Measurements from ENCODE around the gene GSTM3. TPM values are rescaled to one million over a fixed set of nuclear protein-coding genes. Genes with fewer than 3 reads are reported as not detected.

GSTM3 gene
- total RNA-seq: 14.8 TPM
- 35.5 TPM for polyA plus RNA-seq
- long read RNA-seq, donor 1: 0 reads
- long read RNA-seq, donor 2, full-length matches to known transcripts: 7 of 7 reads
- long read RNA-seq, donor 2, partial matches to known transcripts: 0 of 7 reads
- long read RNA-seq, donor 2, other reads (novel, unspliced or antisense): 0 of 7 reads
- long read RNA-seq, donor 3, full-length matches to known transcripts: 6 of 6 reads
- long read RNA-seq, donor 3, partial matches to known transcripts: 0 of 6 reads
- long read RNA-seq, donor 3, other reads (novel, unspliced or antisense): 0 of 6 reads
- long read RNA-seq, donor 4, full-length matches to known transcripts: 1 of 1 reads
- long read RNA-seq, donor 4, partial matches to known transcripts: 0 of 1 reads
- long read RNA-seq, donor 4, other reads (novel, unspliced or antisense): 0 of 1 reads
- long read RNA-seq, donor 5, full-length matches to known transcripts: 39 of 49 reads
- long read RNA-seq, donor 5, partial matches to known transcripts: 10 of 49 reads
- long read RNA-seq, donor 5, other reads (novel, unspliced or antisense): 0 of 49 reads
- long read RNA-seq, donor 6, full-length matches to known transcripts: 1 of 1 reads
- long read RNA-seq, donor 6, partial matches to known transcripts: 0 of 1 reads
- long read RNA-seq, donor 6, other reads (novel, unspliced or antisense): 0 of 1 reads
- long read RNA-seq, donor 7, full-length matches to known transcripts: 5 of 5 reads
- long read RNA-seq, donor 7, partial matches to known transcripts: 0 of 5 reads
- long read RNA-seq, donor 7, other reads (novel, unspliced or antisense): 0 of 5 reads
- long read RNA-seq, donor 8, full-length matches to known transcripts: 4 of 4 reads
- long read RNA-seq, donor 8, partial matches to known transcripts: 0 of 4 reads
- long read RNA-seq, donor 8, other reads (novel, unspliced or antisense): 0 of 4 reads
- long read RNA-seq, donor 9, full-length matches to known transcripts: 3 of 3 reads
- long read RNA-seq, donor 9, partial matches to known transcripts: 0 of 3 reads
- long read RNA-seq, donor 9, other reads (novel, unspliced or antisense): 0 of 3 reads
- long read RNA-seq, donor 10, full-length matches to known transcripts: 3 of 3 reads
- long read RNA-seq, donor 10, partial matches to known transcripts: 0 of 3 reads
- long read RNA-seq, donor 10, other reads (novel, unspliced or antisense): 0 of 3 reads

DNA sequence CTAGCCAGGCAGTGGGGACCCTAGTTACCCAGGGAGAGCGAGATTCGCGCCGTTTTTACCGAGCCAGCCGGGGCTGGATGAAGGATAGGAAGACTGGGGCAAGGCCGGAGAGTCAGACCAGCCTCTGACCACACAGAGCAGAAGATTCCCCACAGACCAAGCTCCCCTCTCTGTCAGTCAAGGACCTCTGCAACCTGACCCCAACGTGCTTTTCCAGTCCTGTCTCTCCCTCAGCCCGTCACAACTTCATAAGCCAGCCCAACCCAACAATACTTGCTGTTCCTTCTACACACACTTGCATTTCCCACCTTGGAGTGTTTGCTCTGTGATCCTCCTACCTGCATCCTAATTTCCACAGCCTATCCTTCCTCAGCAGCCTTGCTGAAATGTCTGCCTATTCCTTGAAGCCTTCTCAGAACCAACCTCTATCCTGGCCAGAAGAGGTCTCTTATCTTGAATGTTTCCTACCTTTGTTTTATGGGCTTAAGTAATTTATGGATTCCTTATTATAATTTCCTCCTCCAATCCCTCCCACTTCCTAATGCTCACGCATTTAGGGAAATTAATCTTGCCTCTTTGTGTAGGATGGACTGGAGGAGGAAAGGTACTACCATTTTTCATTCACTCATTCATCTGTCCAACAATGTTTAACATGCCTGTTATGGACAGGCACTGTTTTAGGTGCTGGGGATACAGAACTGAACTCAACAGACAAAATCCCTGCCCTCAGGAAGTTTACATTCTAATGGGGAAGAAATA is at the start of gene GSTM3:
Gene GSTM3, minus strand, starts transcription at position 424 of the 759 bp plus-strand sequence. CDS start 751 bp downstream, outside the sequence.
- peaks cover 21 to 26% of the 10 kb centered on the region in 2 donors for H3K27me3 ChIP-seq (ENCODE audit: control insufficient read depth in 2 of 2, insufficient read depth in 1 of 2, low read length in 1 of 2)
- H3K27ac ChIP-seq (ENCODE audit: low read depth in 1 of 2, low read length in 1 of 2): no peak within 1 kb of the TSS
- H3K36me3 ChIP-seq (ENCODE audit: control insufficient read depth in 2 of 2, insufficient read depth in 2 of 2, low read length in 1 of 2): no peaks in the 10 kb centered on the region
- H3K4me3 ChIP-seq (ENCODE audit: low read length in 2 of 2): peak within 1 kb of the TSS; percentile 63 to 65
- DNase-seq (ENCODE audit: low read depth in 6 of 9, low spot score in 9 of 9): no peak
- peaks cover 4 to 15% of the 10 kb centered on the region in 2 donors for H3K4me1 ChIP-seq (ENCODE audit: control insufficient read depth in 2 of 2, insufficient read depth in 2 of 2, low read length in 2 of 2)
- WGBS: 17% methylated on average over 10 of the region's 10 CpGs
- no peaks in the 10 kb centered on the region for H3K9me3 ChIP-seq (ENCODE audit: control insufficient read depth in 2 of 2, insufficient read depth in 1 of 2, low read length in 1 of 2)

DNA sequence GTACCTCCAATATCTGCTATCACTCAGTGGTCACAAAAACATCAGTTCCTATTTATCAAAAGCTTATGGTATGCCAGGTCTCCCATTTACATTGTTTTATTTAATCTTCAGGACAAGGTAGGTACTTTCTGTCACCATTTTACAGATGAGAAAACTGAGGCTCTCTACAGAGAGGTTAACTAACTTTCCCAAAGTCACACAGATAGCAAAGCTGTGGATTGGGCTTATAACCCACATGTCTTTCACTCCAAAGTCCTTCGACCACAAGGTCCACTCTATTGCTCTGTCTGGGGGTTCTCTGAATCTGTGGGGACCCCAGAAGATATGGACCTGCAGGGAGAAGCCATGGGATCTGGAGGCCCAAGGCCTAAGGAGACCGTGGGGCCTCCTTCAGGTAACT is 49.5 kb upstream of the GSTM3 start:
- Histone ChIP-seq H3K27ac (ENCODE audit: low read depth in 1 of 2, low read length in 1 of 2) (peak overlapping the region; percentile 32 to 67), H3K27me3 (ENCODE audit: control insufficient read depth in 2 of 2, insufficient read depth in 1 of 2, low read length in 1 of 2) (no peaks in the 10 kb centered on the region), H3K4me1 (ENCODE audit: control insufficient read depth in 2 of 2, insufficient read depth in 2 of 2, low read length in 2 of 2) (peaks cover 6 to 76% of the 10 kb centered on the region in 2 donors), H3K9me3 (ENCODE audit: control insufficient read depth in 2 of 2, insufficient read depth in 1 of 2, low read length in 1 of 2) (no peaks in the 10 kb centered on the region), H3K4me3 (ENCODE audit: low read length in 2 of 2) (no peak overlapping the region), H3K36me3 (ENCODE audit: control insufficient read depth in 2 of 2, insufficient read depth in 2 of 2, low read length in 1 of 2) (no peaks in the 10 kb centered on the region)
- DNase-seq (ENCODE audit: low read depth in 6 of 9, low spot score in 9 of 9): no peak
- 58% methylated on average over 2 of the region's 2 CpGs for WGBS

DNA sequence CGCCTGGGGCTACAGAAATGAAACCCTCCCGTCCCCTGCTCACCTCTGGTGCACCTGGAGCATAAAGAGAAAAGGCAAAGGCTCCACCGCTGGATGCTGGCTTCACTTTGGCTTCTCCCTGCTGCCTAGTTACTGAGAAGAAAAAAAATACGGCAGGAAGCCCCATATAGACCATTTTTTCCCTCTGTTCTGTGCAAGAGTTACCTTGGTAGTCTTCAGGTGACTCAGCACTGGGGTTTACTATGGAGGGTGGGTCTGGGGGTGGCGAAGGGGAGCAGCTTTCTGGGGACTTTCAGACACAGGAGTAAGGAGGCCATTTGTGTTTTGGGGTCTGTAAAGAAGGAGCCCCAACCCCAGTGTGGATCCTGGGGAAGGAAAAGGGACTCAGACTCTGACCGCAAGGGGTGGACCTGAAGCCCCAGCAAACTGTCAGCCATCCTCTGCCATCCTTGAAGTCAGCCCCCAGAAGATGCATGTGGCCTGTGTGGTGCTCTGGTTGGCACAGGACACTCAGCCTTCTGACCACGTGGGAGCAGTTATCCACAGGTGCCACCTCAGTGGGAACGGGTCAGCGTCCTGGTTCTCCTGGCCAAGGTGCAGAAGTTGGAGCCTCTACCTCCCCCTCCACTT is 48.8 kb upstream of the GSTM3 start:
- Histone ChIP-seq H3K9me3 (ENCODE audit: control insufficient read depth in 2 of 2, insufficient read depth in 1 of 2, low read length in 1 of 2) (no peaks in the 10 kb centered on the region), H3K4me3 (ENCODE audit: low read length in 2 of 2) (no peak overlapping the region), H3K4me1 (ENCODE audit: control insufficient read depth in 2 of 2, insufficient read depth in 2 of 2, low read length in 2 of 2) (peaks cover 6 to 78% of the 10 kb centered on the region in 2 donors), H3K27me3 (ENCODE audit: control insufficient read depth in 2 of 2, insufficient read depth in 1 of 2, low read length in 1 of 2) (no peaks in the 10 kb centered on the region), H3K27ac (ENCODE audit: low read depth in 1 of 2, low read length in 1 of 2) (peak overlapping the region in 1 of 2 donors; percentile 64), H3K36me3 (ENCODE audit: control insufficient read depth in 2 of 2, insufficient read depth in 2 of 2, low read length in 1 of 2) (no peaks in the 10 kb centered on the region)
- 80% methylated on average over 9 of the region's 9 CpGs for WGBS
- peak in 1 of 9 donors; percentile 49 for DNase-seq (ENCODE audit: low read depth in 6 of 9, low spot score in 9 of 9)

DNA sequence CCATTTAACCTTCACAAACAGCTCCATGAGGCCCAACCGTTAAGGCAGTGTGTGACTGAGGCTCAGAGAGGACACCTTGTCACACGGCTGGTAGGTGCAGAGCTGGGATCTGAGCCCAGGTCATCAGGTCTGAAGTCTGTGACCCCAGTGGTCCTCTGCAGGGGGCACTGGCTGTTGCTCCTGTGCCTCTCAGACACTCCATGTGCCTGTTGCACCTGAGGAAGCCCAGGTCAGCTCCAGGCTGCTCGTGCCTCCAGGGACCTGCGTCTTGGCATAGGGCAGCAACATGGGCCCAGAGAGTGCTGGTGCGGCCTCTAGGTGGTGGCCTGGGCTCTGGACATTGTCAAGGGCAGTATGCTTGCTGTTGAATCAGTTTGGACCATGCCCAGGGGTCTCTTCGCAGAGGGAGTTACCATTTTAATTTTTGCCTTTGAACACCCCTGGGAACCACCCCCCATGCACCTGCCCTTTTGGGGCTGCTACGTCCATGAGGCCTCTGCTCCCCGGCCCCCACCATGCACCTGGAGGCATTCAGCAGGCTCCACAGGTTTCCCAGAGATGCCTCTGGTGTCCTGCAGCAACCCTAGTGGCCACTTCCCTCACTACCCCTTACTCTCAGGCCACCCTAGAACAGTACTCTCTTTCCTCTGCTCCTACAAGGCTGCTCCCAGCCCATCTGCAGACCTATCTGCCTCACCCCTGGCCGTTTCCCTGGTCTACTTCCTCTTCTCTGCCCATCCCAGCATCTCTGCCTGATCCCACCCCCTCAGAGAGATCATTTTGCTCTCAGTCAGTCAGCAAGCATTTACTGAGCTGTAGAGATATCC is 48.1 kb upstream of the GSTM3 start:
- DNase-seq (ENCODE audit: low read depth in 6 of 9, low spot score in 9 of 9): no peak
- H3K36me3 ChIP-seq (ENCODE audit: control insufficient read depth in 2 of 2, insufficient read depth in 2 of 2, low read length in 1 of 2): no peaks in the 10 kb centered on the region
- WGBS: 86% methylated on average over 9 of the region's 9 CpGs
- peak overlapping the region in 1 of 2 donors; percentile 64 for H3K27ac ChIP-seq (ENCODE audit: low read depth in 1 of 2, low read length in 1 of 2)
- H3K27me3 ChIP-seq (ENCODE audit: control insufficient read depth in 2 of 2, insufficient read depth in 1 of 2, low read length in 1 of 2): no peaks in the 10 kb centered on the region
- peaks cover 6 to 74% of the 10 kb centered on the region in 2 donors for H3K4me1 ChIP-seq (ENCODE audit: control insufficient read depth in 2 of 2, insufficient read depth in 2 of 2, low read length in 2 of 2)
- no peak overlapping the region for H3K4me3 ChIP-seq (ENCODE audit: low read length in 2 of 2)
- no peaks in the 10 kb centered on the region for H3K9me3 ChIP-seq (ENCODE audit: control insufficient read depth in 2 of 2, insufficient read depth in 1 of 2, low read length in 1 of 2)

DNA sequence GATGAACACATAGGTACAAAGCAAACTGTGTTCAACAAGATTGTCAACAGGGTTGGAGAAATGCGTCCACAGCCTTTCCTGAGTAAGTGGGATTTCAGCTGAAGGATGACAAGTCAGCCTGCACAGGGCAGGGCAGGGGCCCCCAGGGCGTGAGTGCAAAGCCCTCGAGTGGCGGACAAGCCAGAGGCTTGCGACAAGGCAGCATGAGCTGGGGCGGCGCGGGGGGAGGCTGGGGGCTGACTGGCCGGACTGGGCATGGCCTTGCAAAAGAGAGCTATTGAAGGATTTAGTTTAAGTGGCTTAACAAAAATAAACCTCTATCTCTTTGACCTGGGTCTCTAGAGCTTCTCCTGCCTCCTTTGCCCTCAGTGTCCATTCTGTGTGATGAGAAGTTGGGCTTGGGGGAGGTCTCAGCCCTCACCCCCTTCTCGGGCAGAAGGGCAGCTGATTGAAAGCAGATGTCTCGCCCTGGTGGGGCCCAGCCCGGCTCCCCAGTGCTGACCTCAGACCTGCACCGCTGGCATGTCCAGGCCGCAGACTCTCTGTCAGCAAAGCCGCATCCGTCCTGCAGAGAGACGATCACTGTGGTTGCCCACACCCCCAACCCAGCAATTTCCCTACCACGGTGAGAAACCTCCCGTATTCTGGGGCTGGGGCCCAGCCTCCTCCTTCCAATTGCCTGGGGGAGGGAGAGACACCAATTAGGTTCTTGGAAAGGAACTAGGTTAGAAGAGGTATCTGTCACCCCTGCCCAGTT is 47.2 kb upstream of the GSTM3 start:
- Histone ChIP-seq H3K4me1 (ENCODE audit: control insufficient read depth in 2 of 2, insufficient read depth in 2 of 2, low read length in 2 of 2) (peaks cover 6 to 65% of the 10 kb centered on the region in 2 donors), H3K9me3 (ENCODE audit: control insufficient read depth in 2 of 2, insufficient read depth in 1 of 2, low read length in 1 of 2) (no peaks in the 10 kb centered on the region), H3K36me3 (ENCODE audit: control insufficient read depth in 2 of 2, insufficient read depth in 2 of 2, low read length in 1 of 2) (no peaks in the 10 kb centered on the region), H3K27me3 (ENCODE audit: control insufficient read depth in 2 of 2, insufficient read depth in 1 of 2, low read length in 1 of 2) (no peaks in the 10 kb centered on the region), H3K27ac (ENCODE audit: low read depth in 1 of 2, low read length in 1 of 2) (no peak overlapping the region), H3K4me3 (ENCODE audit: low read length in 2 of 2) (no peak overlapping the region)
- DNase-seq (ENCODE audit: low read depth in 6 of 9, low spot score in 9 of 9): no peak
- WGBS: 93% methylated on average over 19 of the region's 19 CpGs

DNA sequence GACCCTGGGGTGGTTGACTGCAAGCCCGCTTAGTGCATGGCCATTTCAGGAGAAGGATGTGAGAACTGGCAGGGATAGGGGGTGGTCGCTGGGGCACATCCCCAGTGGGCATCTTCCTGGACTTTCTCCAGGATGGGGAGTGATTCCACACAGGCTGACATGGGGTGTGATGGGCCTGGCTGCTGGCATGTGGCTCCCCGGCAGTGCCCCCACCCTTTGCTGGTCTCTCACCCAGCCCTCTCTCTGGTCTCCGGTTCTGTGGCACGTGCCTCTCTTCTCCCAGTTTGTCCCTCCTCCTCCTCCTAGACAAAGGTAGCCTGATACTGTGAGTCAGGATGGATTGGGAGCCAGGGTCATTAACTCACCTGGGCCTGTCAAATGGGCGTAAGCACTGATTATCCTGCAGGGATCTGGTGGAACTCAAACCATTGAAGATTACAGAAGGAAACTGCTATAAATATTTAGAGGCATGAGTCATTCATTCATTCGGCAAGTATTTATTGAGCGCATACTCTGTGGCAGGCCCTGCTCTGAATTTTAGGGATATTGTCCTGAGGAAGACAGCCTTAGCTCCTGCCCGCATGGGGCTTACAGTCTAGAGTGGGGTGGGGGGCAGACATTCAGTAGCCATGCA is 46.5 kb upstream of the GSTM3 start:
- no peak overlapping the region for H3K4me3 ChIP-seq (ENCODE audit: low read length in 2 of 2)
- peaks cover 6 to 58% of the 10 kb centered on the region in 2 donors for H3K4me1 ChIP-seq (ENCODE audit: control insufficient read depth in 2 of 2, insufficient read depth in 2 of 2, low read length in 2 of 2)
- H3K27me3 ChIP-seq (ENCODE audit: control insufficient read depth in 2 of 2, insufficient read depth in 1 of 2, low read length in 1 of 2): no peaks in the 10 kb centered on the region
- no peaks in the 10 kb centered on the region for H3K9me3 ChIP-seq (ENCODE audit: control insufficient read depth in 2 of 2, insufficient read depth in 1 of 2, low read length in 1 of 2)
- H3K27ac ChIP-seq (ENCODE audit: low read depth in 1 of 2, low read length in 1 of 2): no peak overlapping the region
- H3K36me3 ChIP-seq (ENCODE audit: control insufficient read depth in 2 of 2, insufficient read depth in 2 of 2, low read length in 1 of 2): no peaks in the 10 kb centered on the region
- 95% methylated on average over 9 of the region's 9 CpGs for WGBS
- DNase-seq (ENCODE audit: low read depth in 6 of 9, low spot score in 9 of 9): no peak

DNA sequence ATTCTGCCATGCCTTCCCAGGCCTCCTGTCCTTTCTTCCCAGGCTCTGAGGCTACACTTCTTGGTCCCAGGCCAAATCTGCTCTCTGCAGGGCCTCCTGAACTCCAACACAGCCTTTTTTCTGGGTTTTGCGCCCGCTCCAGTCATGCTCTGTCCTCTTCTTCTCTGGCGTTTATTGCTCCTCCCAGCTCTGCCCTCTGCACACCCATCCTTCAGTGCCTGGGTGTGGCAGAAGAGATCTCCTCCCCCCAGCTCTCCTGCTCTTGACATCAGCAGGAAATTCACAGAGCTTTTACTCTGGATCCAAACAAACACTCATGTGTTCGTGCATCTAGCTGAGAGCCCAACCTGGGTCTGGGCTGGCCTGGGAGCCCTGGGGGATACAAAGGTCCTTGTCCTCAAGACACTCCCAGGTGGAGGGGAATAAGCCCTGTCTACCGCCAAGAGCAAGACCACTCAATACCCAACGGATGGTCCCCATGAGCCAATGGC is 45.7 kb upstream of the GSTM3 start:
- no peak overlapping the region for H3K27ac ChIP-seq (ENCODE audit: low read depth in 1 of 2, low read length in 1 of 2)
- no peaks in the 10 kb centered on the region for H3K36me3 ChIP-seq (ENCODE audit: control insufficient read depth in 2 of 2, insufficient read depth in 2 of 2, low read length in 1 of 2)
- no peaks in the 10 kb centered on the region for H3K27me3 ChIP-seq (ENCODE audit: control insufficient read depth in 2 of 2, insufficient read depth in 1 of 2, low read length in 1 of 2)
- WGBS: 97% methylated on average over 6 of the region's 6 CpGs
- peaks cover 6 to 51% of the 10 kb centered on the region in 2 donors for H3K4me1 ChIP-seq (ENCODE audit: control insufficient read depth in 2 of 2, insufficient read depth in 2 of 2, low read length in 2 of 2)
- no peak for DNase-seq (ENCODE audit: low read depth in 6 of 9, low spot score in 9 of 9)
- no peak overlapping the region for H3K4me3 ChIP-seq (ENCODE audit: low read length in 2 of 2)
- H3K9me3 ChIP-seq (ENCODE audit: control insufficient read depth in 2 of 2, insufficient read depth in 1 of 2, low read length in 1 of 2): no peaks in the 10 kb centered on the region
